K562 (cell line): Measurements from ENCODE around the gene GPR153. TPM values are rescaled to one million over a fixed set of nuclear protein-coding genes. Genes with fewer than 3 reads are reported as not detected.

ENCODE experiments used
- CEBPB ChIP-seq: fragments of 450-650 bp; IDR thresholded peaks from 2 replicates; pipeline ENCODE4 v1.6.1; 2016; ENCODE audit warnings: missing genetic modification characterization, missing compliant biosample characterization
- ETV5 ChIP-seq: sonication (generic); formaldehyde crosslinking; IDR thresholded peaks from 2 replicates; pipeline ENCODE4 v1.4.0; 2020; ENCODE audit warnings: low read depth, mild to moderate bottlenecking, missing genetic modification reagents
- GABPB2 ChIP-seq: fragments of 250-450 bp; sonication (Bioruptor Pico); conservative IDR thresholded peaks from 2 replicates; pipeline ENCODE4 v1.5.1; 2021; ENCODE audit warnings: mild to moderate bottlenecking
- GATAD2B ChIP-seq: fragments of 450-650 bp; IDR thresholded peaks from 2 replicates; pipeline ENCODE4 v1.6.1; 2017; ENCODE audit warnings: mild to moderate bottlenecking, borderline replicate concordance
- IRF2 ChIP-seq: sonication (generic); formaldehyde crosslinking; IDR thresholded peaks from 2 replicates; pipeline ENCODE4 v1.8.1; 2022; ENCODE audit warnings: mild to moderate bottlenecking, missing genetic modification reagents
- MEIS2 ChIP-seq: fragments of 450-650 bp; IDR thresholded peaks from 2 replicates; pipeline ENCODE4 v1.6.1; 2014; ENCODE audit warnings: mild to moderate bottlenecking; ENCODE audit not compliant: partially characterized antibody
- RBM15 ChIP-seq: fragments of 200-400 bp; formaldehyde crosslinking; IDR thresholded peaks from 2 replicates; pipeline ENCODE4 v1.6.1; 2018; ENCODE audit warnings: mild to moderate bottlenecking, low read length, moderate library complexity; ENCODE audit not compliant: insufficient read depth
- SAFB ChIP-seq: fragments of 200-400 bp; formaldehyde crosslinking; IDR thresholded peaks from 2 replicates; pipeline ENCODE4 v1.6.1; 2017; ENCODE audit warnings: low read depth, low read length, borderline replicate concordance
- SIX5 ChIP-seq, 2 experiments: IDR thresholded peaks; 2 replicates each; pipeline ENCODE4 v1.6.1; 2011; ENCODE audit warnings: low read length in 2 of 2, borderline replicate concordance in 1 of 2, low read depth in 1 of 2, mild to moderate bottlenecking in 1 of 2, moderate library complexity in 1 of 2; ENCODE audit not compliant: insufficient read depth in 1 of 2
- TAF7 ChIP-seq: fragments of 450-650 bp; IDR thresholded peaks from 2 replicates; pipeline ENCODE4 v1.6.1; 2016; ENCODE audit warnings: missing genetic modification characterization, missing compliant biosample characterization
- TARDBP ChIP-seq: fragments of 450-650 bp; IDR thresholded peaks from 2 replicates; pipeline ENCODE4 v1.6.1; 2016
- TBP ChIP-seq: optimal IDR thresholded peaks from 2 replicates; pipeline ENCODE3; 2011; ENCODE audit warnings: low read depth, low read length, improper control_type of control experiment
- XRCC3 ChIP-seq: fragments of 450-650 bp; IDR thresholded peaks from 2 replicates; pipeline ENCODE4 v1.6.1; 2017; ENCODE audit warnings: mild to moderate bottlenecking, moderate library complexity
- ZNF311 ChIP-seq: fragments of 250-450 bp; sonication (Bioruptor Pico); IDR thresholded peaks from 2 replicates; pipeline ENCODE4 v1.4.0; 2020; ENCODE audit warnings: mild to moderate bottlenecking, moderate library complexity
- ZNF354B ChIP-seq: fragments of 250-450 bp; sonication (Bioruptor Pico); IDR thresholded peaks from 2 replicates; pipeline ENCODE4 v1.4.0; 2020
- ZNF384 ChIP-seq: IDR thresholded peaks from 2 replicates; pipeline ENCODE4 v1.6.1; 2012; ENCODE audit warnings: low read depth, low read length, improper control_type of control experiment
- ZNF431 ChIP-seq: sonication (generic); formaldehyde crosslinking; IDR thresholded peaks from 2 replicates; pipeline ENCODE4 v1.8.0; 2022; ENCODE audit warnings: mild to moderate bottlenecking, missing genetic modification reagents
- polyA plus RNA-seq, 8 experiments: library from polyadenylated mRNA; depleted of rRNA in 4 of 8; stranded (reverse) in 5 of 8; unstranded in 3 of 8; fragments of >200 nt; fragmentation: Nextera tagmentation in 2 of 8; fragmentation: Illumina TruSeq in 1 of 8; extraction: Ambion mirVana in 2 of 8; extraction: Trizol in 1 of 8; gene quantifications; 2 replicates each; pipeline versions ENCODE4 v1.2.1 to v1.2.3, GENCODE V29; 2011 to 2014; ENCODE audit warnings: inconsistent platforms in 1 of 8, missing spikeins in 1 of 8
- total RNA-seq, 7 experiments: library from RNA; depleted of rRNA in 6 of 7; stranded (reverse); fragments of >200 nt in 6 of 7; fragmentation: Illumina TruSeq in 2 of 7; extraction: Trizol in 2 of 7; gene quantifications; 2 replicates each; pipeline versions ENCODE4 v1.2.1 to v1.2.3, GENCODE V29; 2011 to 2021; ENCODE audit warnings: low replicate concordance in 1 of 7
- TF ChIP-seq, protein P1 (sequence below): sonication (generic); formaldehyde crosslinking; IDR thresholded peaks from 2 replicates; pipeline ENCODE4 v1.8.1; 2023; ENCODE audit warnings: mild to moderate bottlenecking, missing genetic modification reagents
- TF ChIP-seq, protein P2 (sequence below): sonication (generic); formaldehyde crosslinking; IDR thresholded peaks from 2 replicates; pipeline ENCODE4 v1.8.1; 2023; ENCODE audit warnings: mild to moderate bottlenecking, missing genetic modification reagents
- TF ChIP-seq, protein P3 (sequence below): IDR thresholded peaks from 2 replicates; pipeline ENCODE4 v1.6.1; 2014; ENCODE audit warnings: antibody characterized with exemption
- TF ChIP-seq, protein P4 (sequence below), 2 experiments: fragments of 450-650 bp in 1 of 2; sonication (generic) in 1 of 2; formaldehyde crosslinking; conservative IDR thresholded peaks; 2 replicates each; pipeline versions ENCODE4 v1.4.0 to v1.8.1; 2020 to 2022; ENCODE audit warnings: mild to moderate bottlenecking in 1 of 2, missing genetic modification reagents in 1 of 2

The GPR153 gene
- total and polyA plus RNA-seq, 9 of the 15 experiments (the other 6 are each of a cell fraction or from before 2014, with no cell fraction given): 0.01 to 1.5 (median 0.51) TPM

DNA sequence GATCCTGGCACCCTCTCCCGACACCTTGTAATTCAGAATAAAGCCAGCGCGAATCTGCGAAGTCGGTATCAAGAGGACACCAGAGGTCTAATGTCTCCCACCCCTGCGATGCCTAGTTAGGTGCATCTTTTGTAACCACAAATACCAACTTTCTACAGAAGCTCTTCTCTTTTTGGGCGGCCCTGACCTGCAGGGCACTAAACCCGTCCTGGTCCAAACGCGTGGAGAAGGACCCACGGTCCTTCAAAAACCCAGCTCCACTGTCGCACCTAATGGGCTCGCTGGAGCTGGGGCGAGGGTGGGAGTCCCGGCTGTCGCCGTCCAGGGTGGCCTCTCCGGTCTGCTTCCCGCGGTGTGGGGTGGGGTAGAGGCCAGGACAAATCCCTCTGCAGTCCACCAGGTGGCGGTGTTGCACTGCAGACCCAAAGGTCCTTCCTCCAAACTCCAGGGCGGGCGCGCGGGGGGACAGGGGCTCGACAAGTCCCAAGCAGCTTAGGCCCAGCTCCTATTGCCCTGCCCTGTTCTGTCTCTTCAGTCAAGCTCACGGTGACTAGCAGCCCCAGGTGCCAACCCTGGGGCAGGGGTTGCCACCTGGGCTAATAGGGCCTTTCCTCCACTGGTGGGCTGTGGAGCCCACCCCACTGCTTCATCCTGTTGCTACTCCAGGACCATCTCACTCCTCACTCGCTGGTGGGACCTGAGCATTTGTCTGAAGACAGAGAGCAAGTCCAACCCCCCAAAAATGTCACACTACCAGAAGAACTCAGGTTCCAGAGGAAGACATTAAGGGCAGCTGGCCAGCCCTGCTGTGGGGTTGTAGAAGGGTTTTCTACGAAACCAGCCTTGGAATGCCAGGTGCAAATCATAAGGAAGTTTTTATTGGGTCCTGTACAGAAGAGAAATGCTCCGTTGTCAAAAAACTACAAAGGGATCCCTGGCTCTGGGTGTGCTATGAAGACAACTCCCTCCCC, 14.1 kb downstream of the GPR153 start (continued):
- TF ChIP-seq, protein P1, sequence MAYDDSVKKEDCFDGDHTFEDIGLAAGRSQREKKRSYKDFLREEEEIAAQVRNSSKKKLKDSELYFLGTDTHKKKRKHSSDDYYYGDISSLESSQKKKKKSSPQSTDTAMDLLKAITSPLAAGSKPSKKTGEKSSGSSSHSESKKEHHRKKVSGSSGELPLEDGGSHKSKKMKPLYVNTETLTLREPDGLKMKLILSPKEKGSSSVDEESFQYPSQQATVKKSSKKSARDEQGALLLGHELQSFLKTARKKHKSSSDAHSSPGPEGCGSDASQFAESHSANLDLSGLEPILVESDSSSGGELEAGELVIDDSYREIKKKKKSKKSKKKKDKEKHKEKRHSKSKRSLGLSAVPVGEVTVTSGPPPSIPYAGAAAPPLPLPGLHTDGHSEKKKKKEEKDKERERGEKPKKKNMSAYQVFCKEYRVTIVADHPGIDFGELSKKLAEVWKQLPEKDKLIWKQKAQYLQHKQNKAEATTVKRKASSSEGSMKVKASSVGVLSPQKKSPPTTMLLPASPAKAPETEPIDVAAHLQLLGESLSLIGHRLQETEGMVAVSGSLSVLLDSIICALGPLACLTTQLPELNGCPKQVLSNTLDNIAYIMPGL (CRISPR knock-in tag): no peak
- TF ChIP-seq, protein P2, sequence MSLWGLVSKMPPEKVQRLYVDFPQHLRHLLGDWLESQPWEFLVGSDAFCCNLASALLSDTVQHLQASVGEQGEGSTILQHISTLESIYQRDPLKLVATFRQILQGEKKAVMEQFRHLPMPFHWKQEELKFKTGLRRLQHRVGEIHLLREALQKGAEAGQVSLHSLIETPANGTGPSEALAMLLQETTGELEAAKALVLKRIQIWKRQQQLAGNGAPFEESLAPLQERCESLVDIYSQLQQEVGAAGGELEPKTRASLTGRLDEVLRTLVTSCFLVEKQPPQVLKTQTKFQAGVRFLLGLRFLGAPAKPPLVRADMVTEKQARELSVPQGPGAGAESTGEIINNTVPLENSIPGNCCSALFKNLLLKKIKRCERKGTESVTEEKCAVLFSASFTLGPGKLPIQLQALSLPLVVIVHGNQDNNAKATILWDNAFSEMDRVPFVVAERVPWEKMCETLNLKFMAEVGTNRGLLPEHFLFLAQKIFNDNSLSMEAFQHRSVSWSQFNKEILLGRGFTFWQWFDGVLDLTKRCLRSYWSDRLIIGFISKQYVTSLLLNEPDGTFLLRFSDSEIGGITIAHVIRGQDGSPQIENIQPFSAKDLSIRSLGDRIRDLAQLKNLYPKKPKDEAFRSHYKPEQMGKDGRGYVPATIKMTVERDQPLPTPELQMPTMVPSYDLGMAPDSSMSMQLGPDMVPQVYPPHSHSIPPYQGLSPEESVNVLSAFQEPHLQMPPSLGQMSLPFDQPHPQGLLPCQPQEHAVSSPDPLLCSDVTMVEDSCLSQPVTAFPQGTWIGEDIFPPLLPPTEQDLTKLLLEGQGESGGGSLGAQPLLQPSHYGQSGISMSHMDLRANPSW (CRISPR knock-in tag): no peak
- peak; percentile 36 for TF ChIP-seq TBP
- TF ChIP-seq ETV5: peak; percentile 65; the same call in 1 of the 2 replicates
- TF ChIP-seq, protein P3, sequence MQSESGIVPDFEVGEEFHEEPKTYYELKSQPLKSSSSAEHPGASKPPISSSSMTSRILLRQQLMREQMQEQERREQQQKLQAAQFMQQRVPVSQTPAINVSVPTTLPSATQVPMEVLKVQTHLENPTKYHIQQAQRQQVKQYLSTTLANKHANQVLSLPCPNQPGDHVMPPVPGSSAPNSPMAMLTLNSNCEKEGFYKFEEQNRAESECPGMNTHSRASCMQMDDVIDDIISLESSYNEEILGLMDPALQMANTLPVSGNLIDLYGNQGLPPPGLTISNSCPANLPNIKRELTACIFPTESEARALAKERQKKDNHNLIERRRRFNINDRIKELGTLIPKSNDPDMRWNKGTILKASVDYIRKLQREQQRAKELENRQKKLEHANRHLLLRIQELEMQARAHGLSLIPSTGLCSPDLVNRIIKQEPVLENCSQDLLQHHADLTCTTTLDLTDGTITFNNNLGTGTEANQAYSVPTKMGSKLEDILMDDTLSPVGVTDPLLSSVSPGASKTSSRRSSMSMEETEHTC: no peak
- no peak for TF ChIP-seq RBM15
- TF ChIP-seq TAF7: no peak
- TF ChIP-seq SIX5 (IDR thresholded peaks at IDR 0.05; ENCODE audit: borderline replicate concordance in 1 of 2, insufficient read depth in 1 of 2, low read depth in 1 of 2, low read length in 2 of 2): no peak
- no peak for TF ChIP-seq ZNF354B (CRISPR knock-in tag)
- no peak for TF ChIP-seq XRCC3
- no peak for TF ChIP-seq MEIS2
- TF ChIP-seq GATAD2B: no peak
- TF ChIP-seq ZNF311 (CRISPR knock-in tag): no peak
- no peak for TF ChIP-seq ZNF431 (CRISPR knock-in tag)
- TF ChIP-seq, protein P4, sequence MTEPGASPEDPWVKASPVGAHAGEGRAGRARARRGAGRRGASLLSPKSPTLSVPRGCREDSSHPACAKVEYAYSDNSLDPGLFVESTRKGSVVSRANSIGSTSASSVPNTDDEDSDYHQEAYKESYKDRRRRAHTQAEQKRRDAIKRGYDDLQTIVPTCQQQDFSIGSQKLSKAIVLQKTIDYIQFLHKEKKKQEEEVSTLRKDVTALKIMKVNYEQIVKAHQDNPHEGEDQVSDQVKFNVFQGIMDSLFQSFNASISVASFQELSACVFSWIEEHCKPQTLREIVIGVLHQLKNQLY (CRISPR knock-in tag; conservative IDR thresholded peaks at IDR 0.05): no peak
- no peak for TF ChIP-seq SAFB
- no peak for TF ChIP-seq GABPB2
- TF ChIP-seq ZNF384: no peak
- no peak for TF ChIP-seq CEBPB (tag)
- TF ChIP-seq IRF2 (CRISPR knock-in tag): no peak
- no peak; the same call in 1 of the 2 replicates for TF ChIP-seq TARDBP
